HEK293T (cell line): ENCODE data around the gene SLC25A11.
A peak's percentile ranks its signal among the peaks of the same experiment; 100 is the strongest.

Source experiments
- CTCF ChIA-PET: fragments of 350-600 bp; formaldehyde crosslinking; extraction: SDS; loops from one replicate; lab custom pipeline; 2021; ENCODE audit warnings: antibody characterized with exemption, inconsistent platforms; lab: Yijun Ruan, JAX
- POLR2A ChIA-PET: fragments of 350-600 bp; formaldehyde crosslinking; extraction: SDS; loops from one replicate; lab custom pipeline; 2020; ENCODE audit warnings: antibody characterized with exemption, inconsistent platforms; lab: Yijun Ruan, JAX
- DNase-seq: peaks from one replicate; pipeline ENCODE4 v3.0.0; 2012; ENCODE audit warnings: mixed read lengths; ENCODE audit errors: extremely low spot score
- ARNT ChIP-seq: fragments of 450-650 bp; IDR thresholded peaks from 2 replicates; pipeline ENCODE4 v1.6.1; 2017; ENCODE audit warnings: mild to moderate bottlenecking
- BHLHE40 ChIP-seq: fragments of 450-650 bp; IDR thresholded peaks from 2 replicates; pipeline ENCODE4 v1.6.1; 2016; ENCODE audit warnings: mild to moderate bottlenecking, moderate library complexity, borderline replicate concordance
- CTBP1 ChIP-seq: fragments of 450-650 bp; IDR thresholded peaks from 2 replicates; pipeline ENCODE4 v1.6.1; 2016; ENCODE audit warnings: borderline replicate concordance
- ELF4 ChIP-seq: fragments of 450-650 bp; IDR thresholded peaks from 2 replicates; pipeline ENCODE4 v1.6.1; 2017; ENCODE audit warnings: antibody characterized with exemption
- FOXA1 ChIP-seq: fragments of 450-650 bp; IDR thresholded peaks from 2 replicates; pipeline ENCODE4 v1.6.1; 2016; ENCODE audit warnings: mild to moderate bottlenecking
- FOXK2 ChIP-seq: fragments of 450-650 bp; IDR thresholded peaks from 2 replicates; pipeline ENCODE4 v1.6.1; 2016; ENCODE audit warnings: mild to moderate bottlenecking
- FOXM1 ChIP-seq: fragments of 450-650 bp; IDR thresholded peaks from 2 replicates; pipeline ENCODE4 v1.6.1; 2017; ENCODE audit warnings: mild to moderate bottlenecking, borderline replicate concordance
- HDGF ChIP-seq: fragments of 450-650 bp; IDR thresholded peaks from 2 replicates; pipeline ENCODE4 v1.6.1; 2017; ENCODE audit warnings: antibody characterized with exemption, borderline replicate concordance
- L3MBTL2 ChIP-seq: fragments of 450-650 bp; conservative IDR thresholded peaks from 2 replicates; pipeline ENCODE4 v1.6.1; 2016; ENCODE audit warnings: mild to moderate bottlenecking
- LEF1 ChIP-seq: fragments of 450-650 bp; IDR thresholded peaks from 2 replicates; pipeline ENCODE4 v1.6.1; 2017; ENCODE audit warnings: mild to moderate bottlenecking, borderline replicate concordance
- NFRKB ChIP-seq: fragments of 450-650 bp; IDR thresholded peaks from 2 replicates; pipeline ENCODE4 v1.6.1; 2016; ENCODE audit warnings: mild to moderate bottlenecking, moderate library complexity
- SP1 ChIP-seq: fragments of 450-650 bp; IDR thresholded peaks from 2 replicates; pipeline ENCODE4 v1.6.1; 2017
- SUZ12 ChIP-seq: fragments of 450-650 bp; IDR thresholded peaks from 2 replicates; pipeline ENCODE4 v1.6.1; 2016; ENCODE audit warnings: mild to moderate bottlenecking
- TARDBP ChIP-seq: fragments of 450-650 bp; IDR thresholded peaks from 2 replicates; pipeline ENCODE4 v1.6.1; 2016
- ZNF384 ChIP-seq: fragments of 450-650 bp; IDR thresholded peaks from 2 replicates; pipeline ENCODE4 v1.6.1; 2016
- TF ChIP-seq, protein P1 (sequence below): fragments of 450-650 bp; IDR thresholded peaks from 2 replicates; pipeline ENCODE4 v1.6.1; 2016

Gene SLC25A11

DNA sequence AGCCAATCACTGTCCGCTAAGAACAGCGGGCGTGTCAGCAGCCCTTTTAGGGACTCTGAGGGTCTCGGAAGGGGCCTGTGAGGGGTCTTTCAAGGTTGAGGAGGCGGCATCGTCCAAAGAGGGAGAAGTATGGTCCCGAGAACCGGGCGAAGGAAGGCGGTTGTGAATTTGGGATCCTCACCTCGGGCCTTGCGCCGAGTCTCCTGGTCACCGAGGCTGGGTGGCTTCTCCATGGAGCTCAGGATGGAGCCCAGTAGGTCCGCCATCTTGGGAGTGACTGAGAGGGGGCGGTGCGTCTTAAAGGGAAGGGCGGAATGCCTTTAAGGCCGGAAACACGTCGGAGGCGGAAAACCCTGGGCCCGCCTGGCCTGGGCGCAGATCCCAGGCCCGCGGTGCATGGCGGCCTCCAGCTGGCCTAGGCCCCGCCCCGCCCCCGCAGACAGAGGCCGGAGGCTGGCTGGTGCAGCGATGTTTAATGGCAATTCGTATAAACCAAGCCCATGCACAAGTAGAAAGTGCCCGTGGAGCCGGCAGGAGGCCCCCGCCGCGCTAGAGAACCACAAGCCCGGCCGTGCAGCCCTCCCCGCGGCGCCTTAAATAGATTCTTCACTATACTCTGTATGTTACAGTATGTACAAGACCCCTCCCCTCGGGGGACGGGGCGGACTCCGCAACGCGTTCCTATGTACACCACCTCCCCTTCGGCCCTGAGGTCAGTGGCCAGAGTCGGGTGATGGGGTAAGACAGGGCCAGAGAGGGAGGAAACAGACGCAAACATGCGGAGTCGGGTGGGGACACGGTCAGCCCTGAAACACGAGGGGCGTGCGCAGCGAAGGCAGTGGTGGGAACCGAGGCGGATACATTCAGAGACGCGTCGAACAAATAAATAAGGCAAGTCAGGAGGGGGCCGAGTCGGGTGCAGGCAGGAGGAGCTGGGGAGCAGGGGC is 28.0 kb upstream of the SLC25A11 start, which contains the start of gene SPAG7:
Gene SPAG7 (minus strand): TSS at position 279 of the 947 bp plus-strand sequence. CDS start 13 bp downstream, at position 266.
- ChIA-PET CTCF (interaction anchor here (0.7 to 2.5 kb wide), 5 partner anchors 11 to 59 kb away, joined by 3 to 8 read pairs (median 5); partner anchors contain the start of gene CAMTA2), POLR2A (interaction anchor here (0.7 to 4.3 kb wide), 21 partner anchors 8 to 177 kb away, joined by 3 to 110 read pairs (median 5); partner anchors contain the start of genes CAMTA2, ENO3, INCA1 and KIF1C)
- TF ChIP-seq ARNT (no peak), LEF1 (no peak), FOXA1 (no peak), L3MBTL2 (peak; percentile 89), FOXM1 (no peak), ZNF384 (no peak), FOXK2 (no peak), NFRKB (no peak; the same call in 1 of the 2 replicates), HDGF (no peak), ELF4 (peak; percentile 41; the same call in 1 of the 2 replicates)
- peak; percentile 93 for DNase-seq

DNA sequence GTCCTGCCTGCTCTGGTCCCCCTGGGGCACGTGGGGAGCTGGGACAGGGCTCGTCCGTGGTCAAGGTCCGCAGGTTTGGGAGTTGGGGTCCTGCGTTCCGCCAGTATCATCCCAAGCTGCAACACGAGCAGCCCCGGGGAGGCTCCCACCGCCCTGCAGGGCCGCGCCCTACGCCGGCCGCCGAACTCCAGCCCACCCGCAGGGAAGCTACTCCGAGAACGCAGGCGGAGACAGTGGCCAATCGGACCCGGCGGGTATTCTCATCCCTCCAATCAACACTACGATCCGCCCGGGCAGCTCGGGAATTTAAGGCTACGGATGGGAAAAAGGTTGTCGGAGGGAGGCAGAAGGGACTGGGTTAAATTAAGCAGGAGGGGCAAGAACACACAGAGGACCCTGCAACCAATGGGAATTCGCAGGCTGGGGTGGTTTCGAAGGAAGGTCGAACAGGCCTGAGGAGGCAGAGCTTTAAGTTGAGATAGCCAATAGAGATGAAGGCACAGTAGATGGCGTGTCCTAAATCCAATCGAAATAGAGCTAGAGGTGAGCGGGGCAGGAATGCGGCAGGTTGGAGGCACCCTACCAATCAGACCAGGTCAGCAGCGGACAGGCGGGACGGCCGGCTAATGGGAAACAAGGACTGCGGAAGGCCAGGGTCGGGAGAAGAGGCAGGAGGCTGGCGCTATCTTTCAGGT is 27.1 kb upstream of the SLC25A11 start:
- TF ChIP-seq FOXM1, result no peak
- no peak for TF ChIP-seq FOXK2
- TF ChIP-seq, protein P1, sequence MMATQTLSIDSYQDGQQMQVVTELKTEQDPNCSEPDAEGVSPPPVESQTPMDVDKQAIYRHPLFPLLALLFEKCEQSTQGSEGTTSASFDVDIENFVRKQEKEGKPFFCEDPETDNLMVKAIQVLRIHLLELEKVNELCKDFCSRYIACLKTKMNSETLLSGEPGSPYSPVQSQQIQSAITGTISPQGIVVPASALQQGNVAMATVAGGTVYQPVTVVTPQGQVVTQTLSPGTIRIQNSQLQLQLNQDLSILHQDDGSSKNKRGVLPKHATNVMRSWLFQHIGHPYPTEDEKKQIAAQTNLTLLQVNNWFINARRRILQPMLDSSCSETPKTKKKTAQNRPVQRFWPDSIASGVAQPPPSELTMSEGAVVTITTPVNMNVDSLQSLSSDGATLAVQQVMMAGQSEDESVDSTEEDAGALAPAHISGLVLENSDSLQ, result peak; percentile 100
- TF ChIP-seq BHLHE40, result no peak
- TF ChIP-seq CTBP1, result no peak
- TF ChIP-seq ZNF384, result no peak
- TF ChIP-seq NFRKB, result no peak
- peak; percentile 92 for TF ChIP-seq L3MBTL2
- no peak for TF ChIP-seq SUZ12
- no peak for TF ChIP-seq HDGF
- TF ChIP-seq TARDBP, result no peak
- TF ChIP-seq LEF1, result no peak
- TF ChIP-seq ELF4, result no peak; the same call in 1 of the 2 replicates
- ChIA-PET POLR2A (interaction anchor here (0.6 to 4.3 kb wide), 23 partner anchors 9 to 223 kb away, joined by 3 to 110 read pairs (median 4); partner anchors contain the start of genes CAMTA2, ENO3, INCA1 and KIF1C), CTCF (interaction anchor here (1.1 to 2.5 kb wide), 4 partner anchors 10 to 58 kb away, joined by 3 to 8 read pairs (median 6); partner anchors contain the start of gene CAMTA2)
- peak; percentile 95 for DNase-seq

DNA sequence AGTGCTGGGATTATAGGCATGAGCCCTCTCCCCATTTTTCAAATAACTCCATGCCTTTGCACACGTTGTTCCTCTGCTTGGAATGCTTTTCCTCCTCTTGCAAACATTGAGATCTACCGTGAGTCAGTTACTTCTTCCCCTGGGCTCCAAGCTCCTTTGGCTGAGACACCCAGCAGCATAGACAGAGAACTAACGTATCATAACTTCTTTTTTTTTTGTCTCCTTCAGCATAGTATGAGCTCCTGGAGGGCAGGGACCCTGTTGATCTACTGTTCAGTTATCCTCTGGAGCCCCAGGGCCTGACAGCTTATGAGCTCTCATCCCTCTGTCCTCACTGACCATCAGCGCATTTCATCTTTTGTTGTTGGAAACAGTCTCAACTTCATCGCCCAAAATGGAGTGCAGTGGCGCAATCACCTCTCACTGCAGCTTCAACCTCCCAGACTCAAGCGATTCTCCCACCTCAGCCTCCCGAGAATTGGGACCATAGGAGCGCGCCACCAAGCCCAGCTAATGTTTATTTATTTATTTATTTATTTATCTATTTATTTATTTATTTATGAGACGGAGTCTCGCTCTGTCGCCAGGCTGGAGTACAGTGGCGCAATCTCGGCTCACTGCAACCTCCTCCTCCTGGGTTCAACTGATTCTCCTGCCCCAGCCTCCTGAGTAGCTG is 25.6 kb upstream of the SLC25A11 start:
- ChIA-PET POLR2A (interaction anchor here (0.8 to 4.3 kb wide), 6 partner anchors 11 to 56 kb away, joined by 3 to 110 read pairs (median 52); partner anchors contain the start of genes CAMTA2, ENO3, PFN1 and RNF167), CTCF (interaction anchor here (1.7 to 2.5 kb wide), 2 partner anchors 22 to 56 kb away, joined by 7 to 8 read pairs; partner anchors contain the start of gene CAMTA2)
- TF ChIP-seq L3MBTL2, result no peak
- DNase-seq, result no peak

DNA sequence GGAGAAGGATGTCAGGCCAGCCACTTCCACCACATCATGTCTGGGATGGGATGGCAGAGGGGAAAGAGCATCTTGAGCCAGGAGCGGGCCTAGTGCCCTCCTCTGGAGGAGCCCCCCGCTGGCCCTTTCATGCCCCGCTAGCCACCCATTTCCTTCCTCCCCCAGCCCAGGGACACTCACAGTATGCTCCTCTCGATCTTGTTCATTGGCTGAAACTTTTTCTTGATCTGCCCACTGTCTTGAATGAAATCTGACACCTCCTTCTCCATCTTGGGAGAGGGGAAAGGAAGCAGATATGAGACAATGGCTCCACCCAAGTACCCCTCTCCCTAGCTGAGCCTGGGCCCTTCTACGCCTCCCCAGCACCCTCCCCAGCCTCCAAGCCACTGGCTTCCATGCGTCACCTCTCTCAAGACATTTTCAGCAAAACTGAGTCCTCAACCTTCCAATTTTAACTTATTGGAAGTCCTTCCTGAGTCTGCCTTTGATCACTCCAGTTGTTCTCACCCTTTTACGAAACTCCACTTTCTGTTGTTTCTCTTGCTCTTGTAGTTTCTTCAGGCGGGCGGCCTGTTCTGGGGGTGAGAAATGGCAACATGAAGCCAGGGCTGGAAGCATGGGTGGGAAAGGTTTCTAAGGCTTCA is 20.6 kb upstream of the SLC25A11 start:
- ChIA-PET POLR2A (no interaction called here), CTCF (no interaction called here)
- TF ChIP-seq ELF4, result no peak
- TF ChIP-seq FOXK2, result no peak
- no peak for TF ChIP-seq BHLHE40
- TF ChIP-seq FOXA1, result no peak
- no peak for TF ChIP-seq FOXM1
- no peak for TF ChIP-seq ZNF384
- no peak for TF ChIP-seq SUZ12
- no peak for TF ChIP-seq HDGF
- no peak for TF ChIP-seq CTBP1
- no peak for TF ChIP-seq L3MBTL2
- TF ChIP-seq LEF1, result no peak
- TF ChIP-seq, protein P1, result no peak
- DNase-seq, result no peak

DNA sequence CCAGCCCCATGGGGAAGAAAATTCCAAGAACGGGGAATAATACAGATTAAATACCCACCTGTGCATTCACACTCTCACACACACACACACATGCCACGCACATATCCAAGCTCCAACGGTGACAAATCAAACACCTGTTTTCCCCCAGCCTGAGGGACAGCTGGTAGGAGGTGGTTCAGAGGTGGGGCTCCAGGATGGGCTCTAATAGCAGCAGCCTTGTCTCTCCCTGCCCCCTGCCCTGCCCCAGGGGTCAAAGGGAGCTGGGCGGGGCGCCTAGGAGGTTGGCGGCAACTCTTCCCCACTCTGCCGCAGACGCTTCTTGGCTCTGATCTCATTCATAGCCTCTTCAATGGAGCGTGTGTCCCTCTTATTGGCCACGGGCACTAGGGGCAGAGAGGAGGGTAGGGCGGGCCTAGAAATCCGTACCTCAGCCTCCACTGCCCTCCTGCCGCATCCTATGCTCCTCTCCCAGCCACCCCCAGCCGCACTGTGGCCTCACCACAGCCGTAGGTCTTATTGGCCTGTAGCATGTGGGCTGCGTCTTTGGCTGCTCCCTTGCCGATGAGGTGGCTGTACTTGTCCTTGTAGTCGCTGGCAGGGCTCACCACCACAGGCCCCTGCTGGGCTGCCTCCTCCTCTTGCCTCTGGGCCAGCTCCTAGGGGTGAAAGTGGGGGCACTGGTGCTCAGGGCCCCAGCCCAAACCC is 19.6 kb upstream of the SLC25A11 start:
- DNase-seq, result no peak
- TF ChIP-seq FOXM1 (no peak), SP1 (no peak), HDGF (no peak), ARNT (no peak), ELF4 (no peak), TARDBP (no peak), BHLHE40 (no peak), FOXK2 (no peak), NFRKB (no peak), L3MBTL2 (no peak), LEF1 (no peak), CTBP1 (no peak), FOXA1 (no peak), SUZ12 (no peak), ZNF384 (no peak)
- TF ChIP-seq, protein P1, result no peak
- ChIA-PET CTCF (no interaction called here), POLR2A (interaction anchor here (0.7 kb wide), 1 partner anchor 19 kb away, joined by 3 read pairs; the partner anchor contains the start of genes RNF167 and SLC25A11)
